AG09319 (cell line): Measurements from ENCODE around the gene TCF15.

Source experiments
- DNase-seq: peaks from one replicate; pipeline ENCODE4 v3.0.0-alpha.2; 2010; ENCODE audit warnings: low read depth; ENCODE audit errors: extremely low read depth
- TF ChIP-seq, protein P1 (sequence below): IDR thresholded peaks from 2 replicates; pipeline ENCODE4 v1.5.1; 2011; ENCODE audit warnings: low read depth, mild to moderate bottlenecking, inconsistent platforms, low read length, moderate library complexity

TCF15 gene

GRCh38 chr20:653110-653589 lies 43.0 kb upstream of the TCF15 start, which contains the start of gene SRXN1:
Gene SRXN1, minus strand, starts transcription at chr20:653200. Its CDS starts 15 bp downstream, at chr20:653185.
- TF ChIP-seq, protein P1, sequence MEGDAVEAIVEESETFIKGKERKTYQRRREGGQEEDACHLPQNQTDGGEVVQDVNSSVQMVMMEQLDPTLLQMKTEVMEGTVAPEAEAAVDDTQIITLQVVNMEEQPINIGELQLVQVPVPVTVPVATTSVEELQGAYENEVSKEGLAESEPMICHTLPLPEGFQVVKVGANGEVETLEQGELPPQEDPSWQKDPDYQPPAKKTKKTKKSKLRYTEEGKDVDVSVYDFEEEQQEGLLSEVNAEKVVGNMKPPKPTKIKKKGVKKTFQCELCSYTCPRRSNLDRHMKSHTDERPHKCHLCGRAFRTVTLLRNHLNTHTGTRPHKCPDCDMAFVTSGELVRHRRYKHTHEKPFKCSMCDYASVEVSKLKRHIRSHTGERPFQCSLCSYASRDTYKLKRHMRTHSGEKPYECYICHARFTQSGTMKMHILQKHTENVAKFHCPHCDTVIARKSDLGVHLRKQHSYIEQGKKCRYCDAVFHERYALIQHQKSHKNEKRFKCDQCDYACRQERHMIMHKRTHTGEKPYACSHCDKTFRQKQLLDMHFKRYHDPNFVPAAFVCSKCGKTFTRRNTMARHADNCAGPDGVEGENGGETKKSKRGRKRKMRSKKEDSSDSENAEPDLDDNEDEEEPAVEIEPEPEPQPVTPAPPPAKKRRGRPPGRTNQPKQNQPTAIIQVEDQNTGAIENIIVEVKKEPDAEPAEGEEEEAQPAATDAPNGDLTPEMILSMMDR, result peak; percentile 29
- DNase-seq, result peak; percentile 86

DNA sequence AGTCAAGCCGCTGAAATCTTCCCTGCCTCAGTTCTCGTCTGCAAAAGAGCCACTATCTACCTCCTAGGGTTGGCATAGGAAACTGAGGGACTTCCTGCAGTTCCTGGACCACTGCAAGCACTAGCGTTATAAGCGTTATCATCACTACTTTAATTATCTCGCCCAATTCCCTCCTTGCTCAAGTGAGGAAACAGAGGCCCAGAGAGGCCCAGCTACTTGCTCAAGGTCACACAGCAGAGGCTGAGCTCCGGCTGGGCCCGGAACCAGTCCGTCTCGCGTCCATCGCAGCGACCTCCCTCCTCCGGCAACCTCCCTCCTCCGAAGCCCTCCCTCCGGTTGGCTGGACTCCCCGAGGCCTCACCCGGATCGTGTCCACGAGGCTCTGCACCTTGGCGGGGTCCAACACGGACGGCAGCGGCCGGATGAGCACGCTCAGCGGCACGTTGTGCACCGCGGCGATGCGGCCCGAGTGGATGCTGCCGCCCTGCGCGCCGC lies 42.6 kb upstream of the TCF15 start:
- TF ChIP-seq, protein P1, result no peak
- DNase-seq, result no peak

DNA sequence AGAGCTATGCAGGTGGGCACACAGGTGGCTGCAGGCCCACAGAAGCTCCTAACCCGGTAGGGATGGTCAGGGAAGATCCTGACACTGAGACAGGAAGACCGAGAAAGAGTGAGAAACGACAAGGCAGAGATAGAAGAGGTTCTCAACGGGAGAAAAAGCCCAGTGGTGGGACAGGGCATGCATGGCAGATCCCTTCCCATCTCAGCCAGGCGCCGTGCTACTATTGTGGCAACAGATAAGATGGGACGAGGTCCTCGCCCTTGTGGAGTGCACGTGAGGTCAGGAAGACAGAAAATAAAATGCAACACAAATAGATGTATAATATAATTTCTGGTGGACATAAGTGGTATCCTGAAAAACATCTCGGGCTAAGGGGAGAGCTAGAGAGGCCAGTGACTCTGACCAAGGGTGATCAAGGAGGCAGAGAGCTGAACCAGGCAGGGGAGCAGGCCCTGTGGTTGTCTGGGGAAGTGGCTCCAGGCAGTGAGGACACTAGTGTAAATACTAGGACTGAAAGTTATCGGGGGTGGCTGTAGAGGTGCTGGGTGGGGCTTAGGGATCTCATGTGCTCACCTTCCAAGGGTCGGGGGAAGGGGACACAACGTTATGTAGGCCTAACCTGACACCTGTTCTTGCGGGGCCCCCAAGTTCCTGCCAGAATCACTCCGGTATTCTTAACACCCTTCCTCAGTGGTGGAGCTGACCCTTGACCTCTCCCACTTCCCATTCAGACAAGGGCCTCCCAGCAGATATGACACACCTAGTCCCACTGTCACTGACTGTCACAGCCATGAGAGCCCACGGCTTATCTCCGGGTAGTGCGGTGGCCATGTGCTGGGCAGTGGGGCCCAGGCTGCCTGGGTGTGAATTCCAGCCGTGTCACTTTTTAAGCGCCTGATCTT lies 41.9 kb upstream of the TCF15 start:
- no peak for DNase-seq
- TF ChIP-seq, protein P1, result no peak

DNA sequence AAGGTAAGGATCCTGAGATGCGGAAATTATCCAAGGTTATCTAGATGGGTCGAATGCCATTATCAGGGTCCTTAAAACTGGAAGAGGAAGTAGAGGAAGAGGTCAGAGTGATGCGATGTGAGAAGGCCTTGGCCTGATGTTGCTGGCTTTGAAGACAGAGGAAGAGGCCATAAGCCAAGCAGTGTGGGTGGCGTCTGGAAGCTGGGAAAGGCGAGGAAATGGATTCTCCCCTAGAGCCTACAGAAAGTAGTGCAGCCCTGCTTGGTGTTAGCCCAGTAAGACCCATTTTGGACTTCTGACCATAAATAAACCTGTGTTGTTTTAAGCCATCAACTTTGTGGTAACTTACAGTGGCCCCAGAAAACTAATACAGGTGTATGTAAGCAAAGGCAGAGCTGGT lies 40.8 kb upstream of the TCF15 start:
- no peak for DNase-seq
- TF ChIP-seq, protein P1, result no peak

DNA sequence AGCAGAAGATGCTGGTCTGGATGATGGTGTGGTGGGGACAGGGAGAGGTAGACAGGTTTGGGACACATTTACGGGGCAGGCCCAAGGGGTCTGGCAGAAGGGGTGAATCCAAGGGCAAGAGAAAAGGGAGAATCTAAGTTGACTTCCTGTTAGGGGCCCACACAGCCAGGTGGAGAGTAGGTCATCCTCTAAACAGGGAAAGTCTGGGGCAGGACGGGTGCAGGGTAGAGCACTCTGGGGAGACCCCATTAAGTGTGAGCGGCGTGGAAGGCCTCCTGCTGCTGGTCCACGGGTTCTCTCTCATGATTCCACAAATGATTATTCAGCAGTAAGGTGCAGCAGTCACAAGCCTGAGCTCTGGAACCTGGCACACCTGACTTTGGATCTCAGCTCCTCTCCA lies 40.2 kb upstream of the TCF15 start:
- TF ChIP-seq, protein P1, result no peak
- DNase-seq, result no peak

DNA sequence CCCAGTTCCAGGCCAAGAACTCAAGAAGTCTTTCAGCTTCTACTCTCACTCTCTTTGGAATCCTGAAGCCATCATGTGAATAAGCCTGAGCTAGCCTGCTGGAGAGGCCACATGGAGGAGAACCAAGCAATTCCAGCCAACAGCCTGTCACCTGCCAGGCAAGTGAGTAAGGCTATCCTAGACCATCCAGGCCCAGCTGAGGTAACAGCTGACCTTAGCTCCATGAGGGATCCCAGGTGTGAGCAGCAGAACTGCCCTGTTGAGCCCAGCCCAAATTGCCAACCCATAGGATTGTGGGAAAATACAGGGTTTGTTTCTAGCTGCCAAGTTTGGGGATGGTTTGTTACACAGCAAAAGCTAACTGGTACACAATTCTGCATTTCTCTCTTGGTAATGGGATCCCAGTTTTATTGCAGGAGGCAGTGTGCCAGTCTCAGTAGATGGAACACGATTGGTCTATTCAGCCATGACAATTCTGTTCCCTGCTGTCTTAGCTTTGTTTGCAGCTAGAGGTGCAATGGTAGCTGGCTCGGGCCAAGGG lies 37.4 kb upstream of the TCF15 start:
- TF ChIP-seq, protein P1, result no peak
- DNase-seq, result no peak

GRCh38 chr20:646868-647233 lies 36.7 kb upstream of the TCF15 start:
- TF ChIP-seq, protein P1, result no peak
- DNase-seq, result no peak
